Naive thymus-derived CD4-positive, alpha-beta T cell (primary cell): ENCODE results near the gene PRKAG2. TPM values are rescaled to one million over a fixed set of nuclear protein-coding genes. Genes with fewer than 3 reads are reported as not detected.

Source experiments
- ATAC-seq: fragments of 150-1000 bp; cut with Tn5 transposase; 2 replicates; pipeline ENCODE4 v1.10.0; 2021; ENCODE audit warnings: mild to moderate bottlenecking, moderate library complexity
- CTCF ChIA-PET: fragments of 350-600 bp; sonication (Branson Sonifier 250); formaldehyde crosslinking; loops from one replicate; lab custom pipeline; 2021; ENCODE audit warnings: antibody characterized with exemption; lab: Charles Lee
- POLR2A ChIA-PET: fragments of 350-600 bp; sonication (Branson Sonifier 250); formaldehyde crosslinking; loops from one replicate; lab custom pipeline; 2021; ENCODE audit warnings: antibody characterized with exemption, inconsistent platforms; lab: Charles Lee
- DNase-seq, 9 donors: peaks; one replicate each; pipeline versions ENCODE4 v3.0.0 to v3.0.0-alpha.2; 2020 to 2022; ENCODE audit warnings: mixed read lengths in 1 of 9
- H3K27ac ChIP-seq: one replicate; pipeline ENCODE4 v1.7.0; 2013; ENCODE audit warnings: mild to moderate bottlenecking, low read depth, low read length, moderate library complexity
- H3K27me3 ChIP-seq, 2 donors: one replicate each; pipeline ENCODE4 v1.7.0; 2013; ENCODE audit warnings: low read length in 2 of 2, mild to moderate bottlenecking in 2 of 2, moderate library complexity in 2 of 2; ENCODE audit not compliant: control insufficient read depth in 2 of 2, insufficient read depth in 2 of 2
- H3K36me3 ChIP-seq, 3 experiments: 1 replicate in 2 of 3; 2 replicates in 1 of 3; pipeline ENCODE4 v1.7.0; 2013; ENCODE audit warnings: low read length in 3 of 3, mild to moderate bottlenecking in 3 of 3, moderate library complexity in 1 of 3; ENCODE audit not compliant: insufficient read depth in 3 of 3, control insufficient read depth in 2 of 3
- H3K4me1 ChIP-seq, 2 donors: one replicate each; pipeline ENCODE4 v1.7.0; 2013; ENCODE audit warnings: low read length in 2 of 2, mild to moderate bottlenecking in 2 of 2, moderate library complexity in 1 of 2; ENCODE audit not compliant: control insufficient read depth in 2 of 2, insufficient read depth in 2 of 2
- H3K4me3 ChIP-seq: 2 replicates; pipeline ENCODE4 v1.7.0; 2013; ENCODE audit warnings: mild to moderate bottlenecking, low read length
- H3K9me3 ChIP-seq, 3 experiments: 1 replicate in 2 of 3; 2 replicates in 1 of 3; pipeline ENCODE4 v1.7.0; 2013; ENCODE audit warnings: low read length in 3 of 3; ENCODE audit not compliant: control insufficient read depth in 2 of 3
- H3K27ac Mint-ChIP-seq, 9 donors: one replicate each; pipeline ENCODE4 v1.8.0; 2020 to 2022; ENCODE audit warnings: mixed read lengths in 9 of 9, mild to moderate bottlenecking in 8 of 9, moderate library complexity in 5 of 9, inconsistent platforms in 2 of 9
- H3K27me3 Mint-ChIP-seq, 5 donors: one replicate each; pipeline ENCODE4 v1.8.0; 2021 to 2022; ENCODE audit warnings: mixed read lengths in 5 of 5, mild to moderate bottlenecking in 1 of 5
- H3K36me3 Mint-ChIP-seq, 5 donors: one replicate each; pipeline ENCODE4 v1.8.0; 2020 to 2022; ENCODE audit warnings: mixed read lengths in 5 of 5, mild to moderate bottlenecking in 3 of 5, inconsistent platforms in 1 of 5
- H3K4me1 Mint-ChIP-seq, 7 donors: one replicate each; pipeline ENCODE4 v1.8.0; 2020 to 2022; ENCODE audit warnings: mixed read lengths in 7 of 7, mild to moderate bottlenecking in 3 of 7, inconsistent platforms in 1 of 7
- H3K4me3 Mint-ChIP-seq, 10 donors: one replicate each; pipeline ENCODE4 v1.8.0; 2020 to 2022; ENCODE audit warnings: mild to moderate bottlenecking in 10 of 10, mixed read lengths in 10 of 10, moderate library complexity in 6 of 10, inconsistent platforms in 2 of 10
- H3K9me3 Mint-ChIP-seq, 11 donors: one replicate each; pipeline ENCODE4 v1.8.0; 2020 to 2022; ENCODE audit warnings: mixed read lengths in 11 of 11, mild to moderate bottlenecking in 4 of 11, inconsistent platforms in 1 of 11, moderate library complexity in 1 of 11
- intact Hi-C, 2 donors: fragments of 100-400 bp; cut with micrococcal nuclease; formaldehyde crosslinking; loops; one replicate each; pipeline ENCODE4 v1.15.1; 2023
- polyA plus RNA-seq, 2 donors: library from polyadenylated mRNA; unstranded; fragments of 300-500 nt; fragmentation: Illumina TruSeq; gene quantifications; one replicate each; pipeline ENCODE4 v1.2.3, GENCODE V29; 2021
- total RNA-seq, 6 experiments: library from RNA in 5 of 6; stranded (reverse) in 5 of 6; gene quantifications; 1 replicate in 5 of 6; 2 replicates in 1 of 6; pipeline ENCODE4 v1.2.3 and lab custom pipeline; 2021 to 2026

Gene PRKAG2
- total and polyA plus RNA-seq, 7 experiments from 2014 or later: 15.0 to 74.4 (median 55.7) TPM

DNA sequence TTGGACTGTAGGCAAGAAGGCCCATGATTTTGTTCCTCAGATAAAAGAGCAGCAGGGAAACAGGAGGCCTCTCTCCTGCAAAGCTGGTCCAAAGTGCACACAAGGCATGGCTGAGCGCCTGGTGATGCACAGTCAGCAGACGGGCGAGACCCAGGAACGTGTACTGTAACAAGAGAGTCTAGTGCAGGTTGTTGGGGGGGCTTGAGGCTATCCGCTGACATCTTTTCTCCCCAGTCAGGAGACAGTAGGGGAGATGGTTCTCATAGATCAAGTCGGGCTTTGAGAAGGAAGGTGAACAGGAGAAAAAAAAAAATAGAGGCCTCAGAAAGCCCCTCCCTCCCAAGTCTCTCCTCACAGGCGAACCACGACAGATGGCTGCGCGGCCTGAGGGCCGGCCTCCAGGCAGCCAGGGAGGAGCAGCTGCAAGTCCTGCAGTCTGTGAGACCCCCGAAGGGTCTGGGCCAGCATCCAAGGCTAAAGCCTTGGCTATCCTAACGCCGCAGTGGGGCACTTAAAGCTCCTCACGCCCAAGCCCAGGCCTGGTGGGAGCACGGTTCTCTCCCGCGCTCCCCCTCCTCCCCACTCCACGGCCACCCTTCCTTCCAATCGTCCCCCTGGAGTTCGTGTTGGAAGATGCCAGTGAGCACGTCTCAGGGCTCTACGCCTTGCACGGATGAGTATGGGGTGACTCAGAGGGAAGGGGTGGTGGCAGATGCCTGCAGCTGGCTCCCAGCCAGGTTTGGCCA is 68.3 kb downstream of the PRKAG2 start:
- Mint-ChIP-seq H3K9me3 (peaks cover 0 to 1% (median 0%) of the 10 kb centered on the region in 11 donors), H3K27me3 (no peaks in the 10 kb centered on the region), H3K4me1 (peaks cover 0 to 19% (median 10%) of the 10 kb centered on the region in 7 donors), H3K4me3 (no peak overlapping the region), H3K27ac (no peak overlapping the region), H3K36me3 (peaks cover 0 to 26% (median 3%) of the 10 kb centered on the region in 5 donors)
- no peak overlapping the region for H3K4me3 ChIP-seq
- ChIA-PET POLR2A (no interaction called here), CTCF (interaction anchor here (1.0 kb wide), 1 partner anchor 26 kb away, joined by 3 read pairs; no protein-coding TSS in a partner anchor)
- no peaks in the 10 kb centered on the region for H3K4me1 ChIP-seq
- no peak overlapping the region for H3K27ac ChIP-seq
- H3K27me3 ChIP-seq: no peaks in the 10 kb centered on the region
- peaks cover 0 to 12% (median 0%) of the 10 kb centered on the region in 3 experiments for H3K36me3 ChIP-seq
- ATAC-seq (peak; percentile 54), DNase-seq (no peak)
- intact Hi-C loops: no loop called here
- no peaks in the 10 kb centered on the region for H3K9me3 ChIP-seq

DNA sequence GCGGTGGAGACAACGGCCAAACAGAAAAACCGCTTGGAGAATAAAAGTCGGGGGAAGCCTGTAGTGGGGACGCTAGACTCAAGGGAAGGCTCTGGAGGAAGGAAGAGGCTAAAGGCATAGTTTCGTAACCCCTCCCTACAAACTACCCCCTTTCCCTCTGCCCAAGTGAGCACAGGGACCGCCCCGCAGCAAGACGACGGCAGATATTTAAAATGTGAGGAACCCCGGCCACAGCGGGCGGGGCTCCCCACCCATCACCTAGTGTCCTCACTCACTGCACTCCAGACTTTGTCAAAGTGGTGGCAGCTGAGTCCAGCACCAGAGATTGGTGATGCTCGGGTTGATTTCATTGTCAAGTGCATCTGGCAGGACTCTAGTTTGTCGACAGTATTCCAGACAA is 69.1 kb downstream of the PRKAG2 start:
- Mint-ChIP-seq H3K4me3 (no peak overlapping the region), H3K9me3 (peaks cover 0 to 1% (median 0%) of the 10 kb centered on the region in 11 donors), H3K27me3 (no peaks in the 10 kb centered on the region), H3K4me1 (peaks cover 0 to 20% (median 9%) of the 10 kb centered on the region in 7 donors), H3K36me3 (peaks cover 0 to 30% (median 3%) of the 10 kb centered on the region in 5 donors), H3K27ac (no peak overlapping the region)
- no peak for DNase-seq
- Histone ChIP-seq H3K9me3 (no peaks in the 10 kb centered on the region), H3K36me3 (peaks cover 0 to 12% (median 0%) of the 10 kb centered on the region in 3 experiments), H3K4me1 (no peaks in the 10 kb centered on the region), H3K27ac (no peak overlapping the region), H3K27me3 (no peaks in the 10 kb centered on the region), H3K4me3 (no peak overlapping the region)
- ChIA-PET POLR2A (no interaction called here), CTCF (interaction anchor here (0.7 kb wide), 1 partner anchor 125 kb away, joined by 4 read pairs; no protein-coding TSS in a partner anchor)
- ATAC-seq: peak; percentile 58
- intact Hi-C loops: no loop called here

DNA sequence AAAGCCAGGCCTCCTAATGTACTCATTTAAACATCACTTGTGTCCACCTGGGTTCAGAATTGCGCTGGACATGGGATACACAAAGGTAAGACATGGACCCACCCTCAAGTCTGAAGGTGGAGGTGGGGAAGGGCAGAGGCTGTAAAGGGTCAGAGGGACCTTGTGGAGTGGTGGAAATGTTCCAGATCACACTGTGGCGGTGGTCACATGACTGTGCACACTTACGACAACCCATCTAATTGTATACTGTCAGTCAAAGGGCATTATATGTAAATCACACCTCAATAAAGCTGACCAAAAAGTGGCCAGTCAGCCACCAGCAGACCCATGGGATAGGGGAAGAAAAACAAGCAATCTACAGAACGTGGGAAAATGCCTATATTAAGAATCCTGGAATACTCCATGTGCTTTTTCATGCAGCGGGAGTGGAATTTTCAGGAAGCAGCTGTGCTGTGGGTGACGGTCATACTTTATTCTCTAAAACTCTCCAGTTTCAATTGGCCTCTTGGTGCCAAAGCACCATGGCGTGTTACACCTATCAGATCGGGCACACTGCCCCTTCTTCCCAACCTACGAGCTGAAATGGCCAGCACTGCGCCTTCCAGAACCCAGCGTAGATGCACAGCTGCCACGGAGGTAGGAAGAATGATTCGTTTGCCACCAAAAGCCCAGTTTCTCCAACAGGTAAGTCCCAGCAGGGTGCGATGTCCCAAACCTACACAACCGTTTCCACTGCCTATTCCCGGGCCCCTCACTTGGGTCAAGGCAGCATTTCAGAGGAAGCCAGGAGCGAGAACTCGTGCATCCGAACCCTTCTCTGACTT is 69.8 kb downstream of the PRKAG2 start:
- peaks cover 0 to 12% (median 0%) of the 10 kb centered on the region in 3 experiments for H3K36me3 ChIP-seq
- H3K9me3 ChIP-seq: no peaks in the 10 kb centered on the region
- intact Hi-C loops: no loop called here
- ATAC-seq: no peak
- CTCF ChIA-PET: interaction anchor here (0.7 kb wide), 1 partner anchor 125 kb away, joined by 4 read pairs; no protein-coding TSS in a partner anchor
- H3K4me1 ChIP-seq: no peaks in the 10 kb centered on the region
- Mint-ChIP-seq H3K4me3 (no peak overlapping the region), H3K27me3 (no peaks in the 10 kb centered on the region), H3K4me1 (peaks cover 0 to 22% (median 8%) of the 10 kb centered on the region in 7 donors), H3K27ac (no peak overlapping the region), H3K9me3 (peaks cover 0 to 1% (median 0%) of the 10 kb centered on the region in 11 donors), H3K36me3 (peaks cover 0 to 29% (median 3%) of the 10 kb centered on the region in 5 donors)
- no peak overlapping the region for H3K4me3 ChIP-seq
- no peaks in the 10 kb centered on the region for H3K27me3 ChIP-seq
- DNase-seq: no peak
- H3K27ac ChIP-seq: no peak overlapping the region
- POLR2A ChIA-PET: no interaction called here

DNA sequence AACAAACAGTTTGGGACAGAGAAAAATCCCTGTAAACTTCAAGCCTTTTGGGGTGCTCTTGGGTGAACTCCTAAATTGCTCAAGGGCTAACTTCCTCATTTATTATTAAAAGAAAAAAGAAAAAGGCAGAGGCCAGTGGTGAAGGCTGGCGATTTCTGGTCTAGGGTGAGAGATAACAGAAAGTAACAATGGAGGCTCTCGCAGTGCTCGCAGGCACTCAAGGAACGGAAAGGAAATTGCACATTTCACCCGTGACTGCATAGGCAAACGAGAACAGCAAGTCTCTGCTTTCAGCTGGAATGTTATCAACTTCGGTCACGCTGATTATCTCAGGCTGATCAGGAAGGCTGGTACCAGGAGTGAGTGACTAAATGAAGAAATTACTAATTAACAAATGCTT is 70.7 kb downstream of the PRKAG2 start:
- H3K4me1 Mint-ChIP-seq: peaks cover 0 to 19% (median 8%) of the 10 kb centered on the region in 7 donors
- Histone ChIP-seq H3K27me3 (no peaks in the 10 kb centered on the region), H3K4me1 (no peaks in the 10 kb centered on the region), H3K4me3 (no peak overlapping the region), H3K36me3 (peaks cover 0 to 12% (median 0%) of the 10 kb centered on the region in 3 experiments), H3K9me3 (no peaks in the 10 kb centered on the region), H3K27ac (no peak overlapping the region)
- intact Hi-C loops: no loop called here
- CTCF ChIA-PET: no interaction called here
- peaks cover 0 to 26% (median 3%) of the 10 kb centered on the region in 5 donors for H3K36me3 Mint-ChIP-seq
- H3K9me3 Mint-ChIP-seq: peaks cover 0 to 1% (median 0%) of the 10 kb centered on the region in 11 donors
- no peak overlapping the region for H3K27ac Mint-ChIP-seq
- DNase-seq: no peak
- H3K27me3 Mint-ChIP-seq: no peaks in the 10 kb centered on the region
- peak overlapping the region in 1 of 10 donors; percentile 5 for H3K4me3 Mint-ChIP-seq
- peak; percentile 62 for ATAC-seq
- POLR2A ChIA-PET: no interaction called here

DNA sequence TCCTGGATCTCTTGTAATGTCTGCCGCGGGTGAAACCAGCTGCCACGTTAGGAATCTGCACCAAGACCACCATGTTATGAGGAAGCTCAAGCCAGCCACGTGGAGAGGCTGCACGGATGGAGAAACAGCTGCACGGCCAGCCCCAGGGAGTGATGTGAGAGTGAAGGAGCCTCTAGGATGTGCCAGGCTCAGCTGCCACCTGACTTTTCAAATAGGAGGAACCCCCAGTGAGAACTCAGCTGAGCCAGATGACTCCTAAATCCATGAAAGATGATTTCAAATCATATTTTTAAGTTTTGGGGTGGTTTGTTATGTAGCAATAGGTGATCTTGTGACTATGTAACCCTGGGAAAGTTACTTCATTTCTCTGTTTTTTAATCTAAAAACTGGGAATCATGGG is 71.7 kb downstream of the PRKAG2 start:
- no peaks in the 10 kb centered on the region for H3K4me1 ChIP-seq
- H3K27ac ChIP-seq: no peak overlapping the region
- ATAC-seq (no peak), DNase-seq (no peak)
- POLR2A ChIA-PET: interaction anchor here (0.7 kb wide), 1 partner anchor 1492 kb away, joined by 3 read pairs; no protein-coding TSS in a partner anchor
- H3K9me3 ChIP-seq: no peaks in the 10 kb centered on the region
- Mint-ChIP-seq H3K9me3 (peaks cover 0 to 1% (median 0%) of the 10 kb centered on the region in 11 donors), H3K27ac (no peak overlapping the region), H3K4me3 (no peak overlapping the region), H3K27me3 (no peaks in the 10 kb centered on the region), H3K4me1 (peaks cover 0 to 19% (median 8%) of the 10 kb centered on the region in 7 donors), H3K36me3 (peaks cover 0 to 26% (median 3%) of the 10 kb centered on the region in 5 donors)
- H3K27me3 ChIP-seq: no peaks in the 10 kb centered on the region
- intact Hi-C loops: no loop called here
- H3K36me3 ChIP-seq: peaks cover 0 to 12% (median 0%) of the 10 kb centered on the region in 3 experiments
- CTCF ChIA-PET: no interaction called here
- no peak overlapping the region for H3K4me3 ChIP-seq

DNA sequence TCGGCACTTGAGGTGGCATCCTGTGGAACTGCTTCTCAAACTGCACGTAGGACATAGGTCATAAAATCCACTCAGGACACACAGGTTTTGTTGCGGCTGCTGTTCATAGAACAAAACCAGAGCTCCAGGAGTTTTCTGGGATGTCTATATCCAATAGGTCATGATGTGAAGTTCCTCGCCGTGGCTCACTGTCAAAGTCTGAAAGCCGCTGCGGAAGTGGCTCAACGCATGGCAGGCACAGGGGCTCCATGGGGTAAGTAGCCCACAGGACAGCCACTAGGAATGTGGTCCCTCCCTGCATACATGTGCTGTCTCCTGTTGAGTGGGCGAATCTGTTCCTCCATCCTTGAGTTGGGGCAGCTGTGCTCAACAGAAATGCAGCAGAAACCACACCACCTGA is 72.2 kb downstream of the PRKAG2 start:
- POLR2A ChIA-PET: interaction anchor here (0.7 kb wide), 1 partner anchor 1492 kb away, joined by 3 read pairs; no protein-coding TSS in a partner anchor
- no peak overlapping the region for H3K27ac ChIP-seq
- ATAC-seq (no peak), DNase-seq (no peak)
- Mint-ChIP-seq H3K27ac (no peak overlapping the region), H3K4me1 (peaks cover 0 to 16% (median 8%) of the 10 kb centered on the region in 7 donors), H3K36me3 (peaks cover 0 to 26% (median 3%) of the 10 kb centered on the region in 5 donors), H3K4me3 (no peak overlapping the region), H3K9me3 (peaks cover 0 to under 1% (median 0%) of the 10 kb centered on the region in 11 donors), H3K27me3 (no peaks in the 10 kb centered on the region)
- H3K9me3 ChIP-seq: no peaks in the 10 kb centered on the region
- CTCF ChIA-PET: interaction anchor here (0.6 kb wide), 1 partner anchor 246 kb away, joined by 3 read pairs; no protein-coding TSS in a partner anchor
- H3K27me3 ChIP-seq: no peaks in the 10 kb centered on the region
- no peaks in the 10 kb centered on the region for H3K4me1 ChIP-seq
- intact Hi-C loops: no loop called here
- H3K36me3 ChIP-seq: peaks cover 0 to 12% (median 0%) of the 10 kb centered on the region in 3 experiments
- no peak overlapping the region for H3K4me3 ChIP-seq
